HG03097 (cell line): ENCODE data around the gene EPB41L4A.
"Not testable (repeated sequence)": the region's sequence is repeated elsewhere in the genome, so short reads cannot be mapped to it uniquely, and the experiment has no call there.

Experiments used
- ATAC-seq: cut with Tn5 transposase; IDR thresholded peaks from one replicate; pipeline ENCODE4 v1.9.1; 2021; ENCODE audit not compliant: unreplicated experiment, low FRiP score

The EPB41L4A gene

GRCh38 chr5:112401924-112402323, 17.2 kb downstream of the EPB41L4A start:
- no peak for ATAC-seq

- ATAC-seq: no peak
These were observed 21.4 kb downstream of the EPB41L4A start for GRCh38 chr5:112397690-112398089.

- no peak for ATAC-seq
These were observed 22.6 kb downstream of the EPB41L4A start for GRCh38 chr5:112396430-112396829.

GRCh38 chr5:112395299-112395698, 23.8 kb downstream of the EPB41L4A start:
- not testable (repeated sequence) for ATAC-seq

GRCh38 chr5:112390327-112390726, 28.8 kb downstream of the EPB41L4A start:
- no peak for ATAC-seq

GRCh38 chr5:112388739-112389138, 30.3 kb downstream of the EPB41L4A start:
- ATAC-seq: no peak

GRCh38 chr5:112388074-112388473, 31.0 kb downstream of the EPB41L4A start:
- no peak for ATAC-seq

- no peak for ATAC-seq
These were observed 32.3 kb downstream of the EPB41L4A start for GRCh38 chr5:112386766-112387165.

GRCh38 chr5:112385969-112386368, 33.1 kb downstream of the EPB41L4A start:
- no peak for ATAC-seq

GRCh38 chr5:112385566-112385965, 33.5 kb downstream of the EPB41L4A start:
- ATAC-seq: no peak

- no peak for ATAC-seq
These were observed 34.6 kb downstream of the EPB41L4A start for GRCh38 chr5:112384523-112384922.

- no peak for ATAC-seq
These were observed 36.2 kb downstream of the EPB41L4A start for GRCh38 chr5:112382886-112383285.

GRCh38 chr5:112381521-112381920, 37.6 kb downstream of the EPB41L4A start:
- no peak for ATAC-seq

- ATAC-seq: no peak
These were observed 39.3 kb downstream of the EPB41L4A start for GRCh38 chr5:112379542-112380325.

- ATAC-seq: no peak
These were observed 44.3 kb downstream of the EPB41L4A start for GRCh38 chr5:112374818-112375217.

- ATAC-seq: no peak
These were observed 44.7 kb downstream of the EPB41L4A start for GRCh38 chr5:112374356-112374755.

GRCh38 chr5:112373885-112374284, 45.2 kb downstream of the EPB41L4A start:
- ATAC-seq: no peak

GRCh38 chr5:112372543-112372942, 46.5 kb downstream of the EPB41L4A start:
- no peak for ATAC-seq

- ATAC-seq: no peak
These were observed 48.0 kb downstream of the EPB41L4A start for GRCh38 chr5:112371067-112371466.

- no peak for ATAC-seq
These were observed 51.7 kb downstream of the EPB41L4A start for GRCh38 chr5:112367400-112367799.

GRCh38 chr5:112366987-112367386, 52.1 kb downstream of the EPB41L4A start:
- no peak for ATAC-seq

GRCh38 chr5:112360740-112361139, 58.3 kb downstream of the EPB41L4A start:
- ATAC-seq: not testable (repeated sequence)
